ENCODE results near the gene WDFY1.

WDFY1 gene, protein sequence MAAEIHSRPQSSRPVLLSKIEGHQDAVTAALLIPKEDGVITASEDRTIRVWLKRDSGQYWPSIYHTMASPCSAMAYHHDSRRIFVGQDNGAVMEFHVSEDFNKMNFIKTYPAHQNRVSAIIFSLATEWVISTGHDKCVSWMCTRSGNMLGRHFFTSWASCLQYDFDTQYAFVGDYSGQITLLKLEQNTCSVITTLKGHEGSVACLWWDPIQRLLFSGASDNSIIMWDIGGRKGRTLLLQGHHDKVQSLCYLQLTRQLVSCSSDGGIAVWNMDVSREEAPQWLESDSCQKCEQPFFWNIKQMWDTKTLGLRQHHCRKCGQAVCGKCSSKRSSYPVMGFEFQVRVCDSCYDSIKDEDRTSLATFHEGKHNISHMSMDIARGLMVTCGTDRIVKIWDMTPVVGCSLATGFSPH

DNA sequence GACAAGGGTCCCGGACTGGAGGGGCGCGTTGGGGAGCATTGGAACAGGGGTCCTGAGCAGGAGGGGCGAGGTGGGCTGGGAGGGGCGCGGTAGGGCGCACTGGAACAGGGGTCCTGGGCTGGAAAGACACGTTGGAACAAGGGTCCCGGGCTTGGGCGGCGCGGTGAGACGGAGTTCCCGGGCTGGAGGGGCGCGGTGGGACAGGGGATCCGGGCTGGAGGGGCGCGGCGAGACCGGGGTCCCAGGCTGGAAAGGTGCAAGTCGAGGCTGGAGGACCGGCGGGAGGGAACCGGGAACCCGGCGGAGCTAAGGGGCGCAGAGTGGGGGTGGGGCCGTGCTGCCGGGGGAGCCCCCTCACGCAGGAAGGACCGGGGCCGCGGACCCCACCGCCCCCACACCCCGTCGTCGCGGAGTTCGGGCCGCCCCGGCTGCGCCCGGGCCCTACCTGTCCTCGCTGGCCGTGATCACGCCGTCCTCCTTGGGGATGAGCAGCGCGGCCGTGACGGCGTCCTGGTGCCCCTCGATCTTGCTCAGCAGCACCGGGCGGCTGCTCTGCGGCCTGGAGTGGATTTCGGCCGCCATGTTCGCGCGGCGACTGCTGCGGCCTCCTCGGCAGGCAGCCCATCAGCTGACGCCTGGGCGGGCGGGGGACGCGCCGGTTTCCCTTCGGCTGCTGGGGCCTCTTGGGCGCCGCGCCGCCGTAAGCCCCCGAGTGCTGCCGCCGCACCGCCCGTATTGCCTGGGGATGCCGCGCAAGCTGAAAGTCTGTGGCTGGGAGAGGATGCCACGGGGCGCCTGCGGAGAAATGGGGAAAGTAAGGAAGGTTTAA, at the start of gene WDFY1:
WDFY1 (minus strand) TSS at position 633 of the 829 bp plus-strand sequence; CDS start at position 582, 51 bp downstream.
- peak; percentile 95 for DNase-seq (ENCODE audit: low spot score)

DNA sequence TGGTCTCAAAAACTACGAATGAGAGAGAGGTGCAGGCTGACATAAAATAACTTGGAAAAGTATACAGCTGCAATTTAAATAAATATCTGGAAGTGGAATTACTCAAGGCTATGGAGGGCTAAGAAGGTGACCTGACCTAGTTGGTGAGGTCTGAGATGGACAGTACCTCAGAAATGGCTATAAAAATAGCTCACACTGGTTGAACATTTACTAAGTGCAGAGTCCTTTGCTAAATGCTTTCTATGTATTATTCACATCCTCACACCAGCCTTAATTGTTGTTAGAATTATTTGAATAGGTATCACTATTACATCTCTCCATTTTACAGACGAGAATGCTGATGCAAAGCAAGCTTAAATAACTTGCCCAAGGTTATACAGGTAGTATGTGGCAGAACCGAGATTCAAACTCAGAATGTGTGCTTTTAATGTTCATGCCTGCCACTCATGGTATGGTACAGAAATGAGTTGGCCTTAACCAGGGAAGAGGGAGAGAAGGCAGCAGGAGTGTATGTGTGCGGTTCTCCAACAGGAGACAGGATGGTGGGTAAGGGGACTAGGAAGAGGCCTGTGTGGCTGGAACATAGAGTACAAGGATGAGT, 49.5 kb upstream of the WDFY1 start:
- DNase-seq (ENCODE audit: low spot score): no peak

DNA sequence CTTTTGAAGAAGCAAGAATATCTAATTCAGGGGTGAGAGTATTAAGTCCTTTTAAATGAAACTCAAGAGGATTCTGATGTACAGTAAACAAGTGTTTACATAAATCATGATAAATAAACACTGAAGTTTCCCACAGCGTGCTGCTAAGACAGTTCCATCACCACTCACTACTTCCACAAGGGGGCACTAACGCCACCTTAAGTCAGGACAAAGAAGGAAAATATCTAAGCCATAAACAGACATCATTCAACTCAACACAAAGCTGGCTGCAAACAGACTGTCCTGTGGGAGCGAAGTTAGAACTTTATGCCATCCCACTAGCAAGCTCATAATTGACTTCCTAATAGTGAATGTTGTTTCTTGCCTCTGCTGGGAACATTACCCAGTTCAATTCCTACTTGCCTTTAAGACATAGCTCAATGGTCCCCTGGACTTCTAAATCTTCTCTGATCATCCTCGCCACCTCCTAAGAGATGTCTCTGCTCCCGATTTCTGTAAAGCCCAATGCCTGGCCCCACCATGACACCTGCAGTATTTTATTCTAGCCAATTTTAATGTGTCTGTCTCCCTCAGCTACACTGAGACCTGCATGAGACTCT, 48.6 kb upstream of the WDFY1 start:
- DNase-seq (ENCODE audit: low spot score): peak; percentile 71

DNA sequence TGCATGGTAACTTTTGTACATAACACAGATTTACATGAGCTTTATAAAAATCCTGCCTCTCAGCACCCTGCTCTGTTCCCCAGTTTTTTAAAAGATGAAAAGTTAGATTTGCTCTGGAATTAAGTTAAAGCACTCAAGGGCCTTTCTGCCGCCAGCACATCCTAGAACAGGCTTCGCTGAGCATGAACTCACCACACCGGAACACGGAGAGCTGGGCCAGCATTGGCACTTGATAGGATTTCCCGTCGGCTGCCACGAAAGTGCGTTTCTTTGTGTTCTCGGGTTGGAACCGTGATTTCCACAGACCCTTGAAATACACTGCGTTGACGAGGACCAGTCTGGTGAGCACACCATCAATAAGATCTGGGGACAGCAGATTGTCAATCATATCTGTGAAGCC, 46.5 kb upstream of the WDFY1 start:
- no peak for DNase-seq (ENCODE audit: low spot score)

DNA sequence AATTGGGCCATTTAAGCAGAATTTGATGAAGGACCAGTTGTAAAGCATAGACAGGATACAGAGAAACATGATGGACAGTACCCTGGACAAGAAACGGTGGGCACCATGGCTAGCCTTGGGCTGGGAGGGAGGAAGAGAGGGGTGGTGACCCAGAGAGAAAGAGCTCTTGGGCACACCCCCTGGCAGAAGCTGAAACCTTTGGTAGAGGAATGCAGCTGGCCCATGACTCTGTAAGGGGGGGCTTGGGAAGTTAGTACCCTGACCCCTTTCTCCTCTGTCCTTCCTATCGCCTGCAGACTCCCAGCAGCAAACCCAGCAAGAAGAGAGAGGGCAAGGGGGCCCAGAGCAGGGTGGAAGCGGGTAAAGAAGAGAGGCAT, 44.7 kb upstream of the WDFY1 start:
- DNase-seq (ENCODE audit: low spot score): no peak

DNA sequence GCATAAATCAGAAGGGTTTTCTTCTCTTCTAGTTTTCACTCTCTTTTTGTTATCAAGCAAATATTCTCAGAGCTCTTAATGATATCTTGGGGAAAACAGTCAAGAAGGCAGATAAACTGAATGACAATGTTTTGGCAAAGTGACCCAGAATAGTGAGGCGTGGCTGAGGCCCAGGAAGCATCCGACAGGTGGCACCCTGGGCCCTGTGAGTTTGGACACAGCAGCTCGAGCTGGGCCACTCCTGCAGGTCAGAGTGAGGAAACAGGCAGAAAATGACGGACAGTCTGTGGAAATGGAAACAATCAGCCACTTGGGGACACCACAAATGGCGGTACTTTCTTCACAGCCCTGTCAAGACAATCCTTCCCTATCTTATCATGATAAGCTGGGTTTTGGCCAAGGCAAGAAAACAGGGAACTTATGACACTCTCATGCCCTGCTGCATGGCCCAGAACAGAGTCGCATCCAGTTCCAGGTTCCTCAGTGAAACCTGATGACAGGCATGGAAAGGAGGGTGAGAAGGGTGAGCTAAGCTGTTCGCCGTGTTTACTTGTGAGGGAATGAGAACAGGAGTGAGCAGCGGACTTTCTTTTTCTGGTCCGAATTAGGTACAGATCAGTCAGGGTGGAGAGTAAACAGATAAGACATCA, 44.2 kb upstream of the WDFY1 start:
- no peak for DNase-seq (ENCODE audit: low spot score)

DNA sequence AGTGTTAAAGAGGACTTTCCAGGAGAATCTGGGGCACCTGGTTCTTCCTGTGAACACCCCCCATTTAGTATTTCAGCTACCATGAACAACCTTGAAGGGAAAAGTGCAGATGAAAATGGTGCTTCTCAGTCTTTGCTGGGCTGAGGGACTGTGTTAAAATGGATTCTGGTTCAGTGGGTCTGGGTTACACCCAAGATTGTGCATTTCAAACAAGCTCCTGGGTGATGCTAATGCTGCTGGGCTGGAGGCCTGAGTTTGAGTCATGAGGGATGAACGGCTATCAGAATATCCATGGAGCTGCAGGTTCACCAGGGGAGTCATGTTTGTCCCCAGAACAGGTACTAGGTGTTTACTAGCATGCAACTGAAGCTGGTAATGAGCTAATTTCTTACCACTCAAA, 36.1 kb upstream of the WDFY1 start:
- no peak for DNase-seq (ENCODE audit: low spot score)

DNA sequence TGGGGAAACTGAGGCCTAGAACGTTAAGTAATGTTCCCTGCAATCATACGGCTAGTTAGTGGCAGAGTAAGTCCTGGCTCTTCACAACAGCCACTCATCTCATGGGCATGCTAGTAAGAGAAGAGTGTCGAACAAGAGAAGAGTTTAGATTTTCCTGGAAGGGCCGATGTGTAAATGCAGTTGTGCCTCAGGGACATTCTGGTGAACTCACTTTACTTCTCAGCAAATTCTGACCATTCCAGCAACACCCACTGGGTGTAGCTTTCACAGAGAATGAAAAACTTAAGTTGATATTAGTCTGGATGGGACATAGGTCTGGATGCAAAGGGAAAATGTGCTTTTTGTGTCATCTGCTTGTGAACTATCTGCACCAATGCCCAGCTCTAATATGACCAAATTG, 35.7 kb upstream of the WDFY1 start:
- DNase-seq (ENCODE audit: low spot score): no peak

DNA sequence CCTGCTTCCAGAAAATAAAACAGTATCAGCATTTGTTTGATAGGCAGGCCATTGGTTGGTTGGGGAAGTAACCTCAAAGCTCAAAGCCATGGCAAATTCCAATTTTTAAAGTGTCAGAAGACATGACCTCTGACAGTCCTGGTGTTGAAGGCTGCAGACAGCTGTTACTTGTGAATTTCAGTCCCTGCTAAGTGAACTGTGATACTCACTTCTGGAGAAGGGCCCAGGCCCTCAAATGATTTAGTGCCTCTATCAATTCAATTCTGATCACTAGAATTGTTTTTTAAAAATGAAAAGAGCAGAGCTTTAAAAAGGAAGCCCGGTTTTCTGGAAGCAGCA, 35.2 kb upstream of the WDFY1 start:
- no peak for DNase-seq (ENCODE audit: low spot score)

DNA sequence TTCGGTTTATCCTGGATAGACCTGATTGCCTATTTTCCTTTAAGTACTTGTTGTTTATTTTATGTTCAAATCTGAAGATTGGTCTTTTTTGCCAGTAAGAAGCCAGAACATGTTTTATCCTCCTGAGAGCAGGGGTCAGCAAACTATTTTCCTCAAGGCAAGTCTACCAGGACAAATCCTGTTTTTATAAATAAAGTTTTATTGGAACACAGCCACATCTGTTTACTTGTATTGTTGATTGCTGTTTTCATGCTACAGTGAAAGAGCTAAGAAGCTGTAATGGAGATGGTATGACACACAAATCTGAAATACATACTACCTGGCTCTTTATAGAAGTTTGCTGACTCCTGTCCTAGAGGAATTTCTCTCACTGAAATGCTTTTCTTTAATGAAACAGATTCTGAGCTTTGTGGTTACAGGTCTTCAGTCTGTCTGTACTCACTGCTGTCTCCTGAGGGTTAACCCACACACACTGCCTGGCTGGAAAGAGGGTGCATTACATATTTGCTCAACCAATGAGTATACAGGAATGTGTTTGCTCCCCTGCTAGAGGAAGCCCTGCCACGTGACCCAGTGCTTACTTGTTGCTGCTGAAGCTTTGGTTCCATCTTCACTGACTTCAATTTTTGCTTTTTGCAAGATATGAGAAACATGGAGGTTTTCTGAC, 34.7 kb upstream of the WDFY1 start:
- DNase-seq (ENCODE audit: low spot score): no peak

DNA sequence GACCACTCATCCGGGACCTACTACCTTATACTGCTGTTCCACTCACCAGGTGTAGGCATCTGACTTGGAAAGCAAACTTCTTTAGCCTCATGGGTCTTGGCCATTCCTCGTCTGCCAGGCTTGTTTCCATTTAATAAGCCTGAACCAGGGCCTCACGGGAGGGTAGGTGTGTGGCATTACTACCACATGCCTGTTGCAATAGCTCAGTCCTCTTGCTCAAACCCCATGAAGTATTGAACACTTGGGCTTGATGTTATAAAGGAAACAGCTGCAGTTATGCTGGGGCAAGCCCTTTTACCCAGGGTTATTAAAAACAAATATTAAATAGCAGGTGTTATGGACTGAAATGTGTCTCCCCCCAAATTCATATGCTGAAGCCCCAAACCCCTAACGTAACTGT, 33.3 kb upstream of the WDFY1 start:
- DNase-seq (ENCODE audit: low spot score): no peak

DNA sequence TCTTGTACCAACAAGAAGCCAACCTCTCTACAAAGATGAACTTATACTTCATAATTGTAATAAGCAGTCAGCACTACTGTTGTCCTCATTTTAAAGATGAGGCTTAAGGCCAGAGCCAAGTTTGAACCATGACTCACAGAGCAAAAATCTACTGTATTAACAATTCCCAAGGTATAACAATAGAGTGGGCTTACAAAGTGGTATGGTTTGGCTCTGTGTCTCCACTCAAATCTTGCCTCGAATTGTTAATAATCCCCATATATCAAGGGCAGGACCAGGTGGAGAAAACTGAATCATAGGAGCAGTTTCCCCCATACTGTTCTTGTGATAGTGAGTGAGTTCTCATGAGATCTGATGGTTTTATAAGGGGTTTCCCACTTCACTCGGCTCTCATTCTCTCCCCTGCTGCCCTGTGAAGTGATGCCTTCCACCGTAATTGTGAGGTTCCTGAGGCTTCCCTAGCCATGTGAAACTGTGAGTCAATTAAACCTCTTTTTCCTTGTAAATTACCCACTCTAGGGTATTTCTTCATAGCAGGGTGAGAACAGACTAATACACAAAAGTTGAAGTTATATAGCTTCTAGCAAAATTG, 31.6 kb upstream of the WDFY1 start:
- no peak for DNase-seq (ENCODE audit: low spot score)

DNA sequence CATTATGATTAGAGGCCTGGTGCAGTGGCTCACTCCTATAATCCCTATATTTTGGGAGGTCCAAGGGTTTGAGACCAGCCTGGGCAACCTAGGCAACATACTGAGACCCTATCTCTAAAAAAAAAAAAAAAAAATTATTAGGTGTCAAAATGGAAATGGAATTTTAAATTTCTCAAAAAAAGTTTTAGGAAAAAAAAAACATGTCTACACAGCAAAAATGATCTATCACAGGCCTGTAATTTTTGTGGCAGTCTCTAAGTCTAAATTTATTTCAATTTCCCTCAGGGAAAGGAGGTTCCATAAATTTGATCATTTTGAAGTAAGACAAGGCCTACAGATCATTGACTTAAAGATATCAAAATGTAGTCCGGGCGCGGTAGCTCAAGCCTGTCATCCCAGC, 28.5 kb upstream of the WDFY1 start:
- DNase-seq (ENCODE audit: low spot score): no peak

DNA sequence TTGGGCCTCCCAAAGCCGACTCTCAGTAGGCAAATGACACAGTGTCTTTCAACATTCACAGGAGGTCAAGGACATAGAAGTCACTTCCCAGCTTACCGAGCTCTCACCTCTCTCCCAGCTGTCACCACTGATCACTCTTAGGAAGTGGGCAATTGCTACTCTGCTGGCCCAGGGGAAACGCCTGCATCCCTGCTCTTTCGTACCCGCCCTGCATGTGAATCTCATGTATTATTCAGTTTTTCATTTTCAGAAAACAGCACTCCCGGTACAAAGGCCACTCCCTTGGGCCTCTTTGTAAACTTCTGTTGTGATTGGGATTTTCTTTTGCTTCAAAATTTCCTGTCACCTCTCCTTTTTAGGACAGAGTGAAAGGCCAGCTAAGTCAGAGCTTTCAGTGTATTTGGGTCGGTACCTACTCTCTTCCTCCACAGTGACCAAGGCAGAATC, 27.5 kb upstream of the WDFY1 start:
- no peak for DNase-seq (ENCODE audit: low spot score)

DNA sequence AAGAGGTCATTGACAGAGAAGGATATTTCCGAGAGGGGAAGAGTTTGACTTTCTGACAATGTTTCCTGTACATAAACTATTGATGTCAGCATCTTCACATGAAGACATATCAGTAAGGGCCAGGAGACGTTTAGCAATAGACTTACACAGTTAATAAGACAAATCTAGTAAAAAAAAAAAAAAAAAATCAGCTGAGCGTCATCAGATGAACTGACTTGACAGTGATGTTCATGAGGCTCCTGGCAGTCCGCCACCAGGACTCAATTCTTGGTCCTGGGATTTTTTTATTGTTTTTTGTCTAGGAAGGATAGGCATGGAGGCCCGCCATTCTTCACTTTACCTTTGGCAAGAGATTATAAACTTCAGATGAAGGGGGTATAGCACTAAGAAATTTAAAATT, 26.6 kb upstream of the WDFY1 start:
- no peak for DNase-seq (ENCODE audit: low spot score)

DNA sequence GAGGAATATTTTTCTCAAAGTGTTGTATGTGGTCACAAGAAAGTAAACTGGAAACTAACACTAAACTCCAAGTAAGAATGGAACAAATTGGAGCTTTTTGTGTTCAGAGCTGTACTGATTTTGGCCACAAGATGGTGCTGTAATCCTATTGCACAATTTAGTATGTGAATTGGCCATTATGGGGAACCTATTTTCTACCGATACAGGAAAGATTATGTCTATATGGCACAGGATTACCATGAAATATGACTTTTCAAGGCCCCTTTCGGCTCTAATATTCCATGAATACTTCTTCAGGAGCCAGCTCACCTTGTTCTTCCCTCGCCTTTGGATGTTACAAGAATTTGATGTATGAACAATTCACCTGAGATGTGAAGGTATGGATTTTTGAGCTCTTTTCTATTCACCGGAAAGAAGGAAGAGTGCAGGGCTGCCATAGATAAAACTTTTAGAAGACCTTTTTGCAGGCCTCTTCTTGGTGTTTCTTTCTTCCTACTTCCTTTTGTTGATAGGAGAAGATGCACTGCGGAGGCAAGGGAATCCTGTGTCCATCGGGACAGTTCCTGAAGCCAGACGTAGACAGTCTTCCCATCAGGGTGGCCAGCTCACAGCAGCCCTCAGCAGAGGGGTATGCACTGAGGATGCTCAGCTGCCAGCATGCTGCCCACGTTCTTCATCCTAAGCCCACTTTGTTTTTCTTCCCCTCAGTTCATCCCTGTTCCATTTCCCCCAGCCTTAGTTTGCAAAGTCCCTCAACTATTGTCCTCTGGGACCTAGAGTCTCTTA, 25.4 kb upstream of the WDFY1 start:
- DNase-seq (ENCODE audit: low spot score): peak; percentile 14

DNA sequence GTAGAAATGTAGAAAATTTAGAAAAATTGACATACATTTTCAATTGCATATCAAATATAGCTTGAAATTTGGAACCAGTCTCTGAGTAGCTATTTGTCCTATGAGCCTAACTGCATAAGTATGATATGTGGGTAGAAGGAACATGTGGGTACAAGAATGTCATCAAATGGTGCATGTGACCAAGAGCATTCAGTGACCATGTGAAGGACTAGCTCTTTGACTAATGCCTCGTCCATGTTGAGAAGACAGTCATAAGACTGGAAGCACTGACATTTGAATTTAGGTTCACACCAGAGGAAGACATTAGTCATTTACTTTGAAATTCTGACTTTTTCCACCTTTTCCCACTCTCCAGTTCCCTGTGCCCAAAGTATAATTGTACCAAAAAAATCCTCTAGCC, 24.7 kb upstream of the WDFY1 start:
- DNase-seq (ENCODE audit: low spot score): no peak

DNA sequence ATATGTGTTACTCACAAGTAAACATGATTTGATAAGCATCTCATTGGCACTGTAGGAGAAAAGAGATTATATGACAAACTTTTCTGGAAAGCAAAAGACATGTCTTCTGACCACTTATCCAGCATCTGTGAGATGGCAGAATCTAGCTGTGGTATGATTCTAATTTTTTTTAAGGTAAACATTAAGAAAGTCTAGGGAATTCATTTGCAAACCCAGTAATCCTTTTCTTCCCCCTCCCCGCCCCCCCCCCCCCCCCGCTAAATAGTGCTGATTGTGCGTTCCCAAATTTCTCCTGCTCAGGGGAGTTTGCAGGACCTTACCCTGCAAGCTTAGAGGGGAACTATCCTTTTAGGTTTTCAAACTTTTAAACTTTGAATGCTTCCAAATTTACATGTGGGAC, 24.2 kb upstream of the WDFY1 start:
- DNase-seq (ENCODE audit: low spot score): no peak

DNA sequence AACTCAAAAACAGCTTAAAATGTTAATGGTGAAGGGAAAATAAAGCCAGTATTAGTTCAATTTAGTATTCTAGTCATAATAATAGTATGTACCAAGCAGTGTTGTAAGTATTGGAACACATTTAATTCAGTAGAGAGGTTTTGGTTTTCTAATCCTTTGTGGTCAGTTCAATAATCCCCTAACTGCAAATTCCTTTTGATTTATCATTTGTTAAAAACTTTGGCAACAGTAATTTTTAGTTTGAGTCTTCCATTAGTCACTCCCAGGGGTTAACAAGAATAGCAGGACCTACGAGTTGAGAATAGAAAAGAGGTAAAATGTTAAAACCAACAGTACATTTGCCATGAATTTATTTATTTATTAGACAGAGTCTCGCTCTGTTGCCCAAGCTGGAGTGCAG, 22.8 kb upstream of the WDFY1 start:
- no peak for DNase-seq (ENCODE audit: low spot score)

DNA sequence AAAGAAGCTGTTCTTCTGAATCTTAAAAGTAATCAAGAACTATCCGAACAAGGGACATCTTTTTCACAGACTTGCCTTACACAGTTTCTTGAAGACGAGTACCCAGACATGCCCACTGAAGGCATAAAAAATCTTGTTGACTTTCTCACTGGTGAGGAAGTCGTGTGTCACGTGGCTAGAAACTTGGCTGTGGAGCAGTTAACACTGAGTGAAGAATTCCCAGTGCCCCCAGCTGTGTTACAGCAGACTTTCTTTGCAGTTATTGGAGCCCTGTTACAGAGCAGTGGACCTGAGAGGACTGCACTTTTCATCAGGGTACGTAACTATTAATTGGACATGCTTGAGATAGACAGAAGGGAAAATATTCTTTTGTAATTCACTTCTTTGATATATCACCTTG, 14.6 kb upstream of the WDFY1 start:
- no peak for DNase-seq (ENCODE audit: low spot score)
